Measurements from ENCODE around the gene TSPAN32. TPM values are rescaled to one million over a fixed set of nuclear protein-coding genes. Genes with fewer than 3 reads are reported as not detected.
"Not testable (repeated sequence)": the region's sequence is repeated elsewhere in the genome, so short reads cannot be mapped to it uniquely, and the experiment has no call there.

TSPAN32 gene
- total RNA-seq, 2 donors from 2014 or later, result 11.6 to 15.0 TPM

- intact Hi-C loops (cut with DNase I), result no loop called here
- DNase-seq, result no peak
- ATAC-seq, result no peak
Measured at GRCh38 chr11:2276280-2277007, 25.4 kb upstream of the TSPAN32 start.

- DNase-seq (no peak), ATAC-seq (no peak)
- intact Hi-C loops (cut with DNase I), result no loop called here
Measured at GRCh38 chr11:2277008-2277346, 24.8 kb upstream of the TSPAN32 start.

DNA sequence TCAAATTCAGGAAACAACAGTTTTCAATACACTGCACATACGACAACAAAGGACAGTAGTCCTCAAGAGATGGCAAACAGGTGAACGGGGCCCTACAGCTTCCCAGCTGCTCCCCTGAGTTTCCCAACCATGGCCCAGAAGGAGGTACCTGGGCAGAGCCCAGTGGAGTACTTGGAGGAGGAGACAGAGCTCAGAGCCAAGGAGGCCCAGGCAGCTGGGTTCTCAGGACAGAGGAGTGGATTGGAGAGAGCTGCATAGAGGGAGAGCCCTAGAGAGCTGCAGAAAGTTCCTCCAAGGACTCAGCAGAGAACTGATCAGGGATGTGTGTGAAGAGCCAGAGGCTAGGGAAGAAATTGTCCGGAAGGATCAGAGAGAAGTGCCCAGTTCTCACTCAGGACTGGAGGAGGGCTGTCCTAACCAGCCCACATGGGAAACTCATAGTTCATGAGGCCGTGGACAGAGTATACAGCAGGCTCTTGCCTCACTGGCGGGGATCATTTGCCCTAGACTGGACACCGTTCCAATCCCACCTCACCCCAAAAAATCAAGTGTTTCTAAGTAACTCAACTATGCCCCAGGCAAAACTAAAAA, 23.8 kb upstream of the TSPAN32 start:
- intact Hi-C loops (cut with DNase I), result no loop called here
- no peak for DNase-seq

DNA sequence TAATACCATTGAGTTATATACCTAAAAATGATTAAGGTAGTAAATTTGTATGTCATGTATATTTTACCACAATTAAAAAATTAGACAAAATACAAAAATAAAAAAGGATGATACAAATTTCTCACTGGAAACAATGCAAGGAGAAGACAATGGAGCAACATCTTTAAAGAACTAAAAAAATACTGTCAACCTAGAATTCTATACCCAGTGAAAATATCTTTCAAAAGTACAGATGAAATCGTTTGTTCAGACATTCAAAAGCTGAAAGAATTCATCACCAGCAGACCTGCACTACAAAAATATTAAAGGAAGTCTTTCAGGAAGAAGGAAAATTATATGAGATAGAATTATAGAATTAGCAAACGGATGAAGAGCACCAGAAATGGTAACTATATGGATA, 21.6 kb upstream of the TSPAN32 start:
- ATAC-seq (no peak), DNase-seq (no peak)
- intact Hi-C loops (cut with DNase I), result no loop called here

More for the DNA sequence above, 23.8 kb upstream of the TSPAN32 start:
- ATAC-seq, result no peak

- ATAC-seq; DNase-seq; intact Hi-C loops (cut with DNase I): not testable (repeated sequence)
Measured at GRCh38 chr11:2286350-2286749, 15.5 kb upstream of the TSPAN32 start.

DNA sequence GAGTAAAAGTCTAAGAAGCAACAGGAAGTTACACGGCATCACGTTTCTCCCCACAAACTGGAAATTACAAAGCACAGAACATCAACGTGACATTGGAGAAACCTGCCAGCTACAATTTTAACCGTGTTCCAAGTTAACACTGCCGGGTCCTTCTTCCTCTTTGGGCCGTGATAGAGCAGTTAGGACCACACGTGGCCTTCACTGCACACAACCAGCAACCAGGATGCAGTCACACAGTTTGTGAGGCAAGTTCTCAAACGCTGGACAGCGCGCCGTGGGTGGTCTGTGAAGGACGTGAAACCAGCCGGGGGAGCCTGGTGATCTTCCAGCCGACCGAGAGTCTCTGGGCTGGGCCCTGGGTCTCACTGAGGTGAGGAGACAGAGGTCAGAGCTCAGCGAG, 14.7 kb upstream of the TSPAN32 start:
- intact Hi-C loops (cut with DNase I), result no loop called here
- ATAC-seq (no peak), DNase-seq (no peak)

- intact Hi-C loops (cut with DNase I), result no loop called here
- ATAC-seq (peak in 1 of 2 donors; percentile 79), DNase-seq (no peak)
Measured at GRCh38 chr11:2289350-2289749, 12.5 kb upstream of the TSPAN32 start.

GRCh38 chr11:2289859-2290258, 12.0 kb upstream of the TSPAN32 start:
- DNase-seq, result no peak
- intact Hi-C loops (cut with DNase I), result no loop called here
- ATAC-seq, result peak in 1 of 2 donors; percentile 40

DNA sequence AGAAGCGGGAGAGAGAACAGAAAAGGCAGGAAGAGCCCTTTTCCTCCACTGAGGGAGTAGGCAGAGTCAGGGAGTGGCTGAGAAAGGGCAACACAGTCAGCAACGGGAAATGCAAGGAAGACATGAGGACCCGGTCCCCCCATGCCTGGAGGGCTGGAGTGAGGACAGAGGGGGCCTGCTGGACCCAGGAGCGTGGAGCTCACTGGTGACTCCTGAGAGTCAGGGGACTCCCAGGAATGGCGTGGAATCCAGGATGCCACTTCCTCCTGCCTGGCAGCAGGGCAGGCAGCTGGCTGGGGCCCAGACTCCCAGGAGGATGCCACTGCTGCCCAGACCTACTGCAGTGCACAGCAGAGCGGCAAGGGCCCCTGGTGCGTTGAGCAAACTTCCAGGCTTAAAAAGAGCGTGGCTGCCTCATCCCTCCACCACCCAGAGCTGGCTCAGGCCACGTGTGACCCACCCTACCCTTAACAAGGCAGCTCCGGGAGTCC, 11.4 kb upstream of the TSPAN32 start:
- no peak for DNase-seq
- peak in 1 of 2 donors; percentile 36 for ATAC-seq
- intact Hi-C loops (cut with DNase I), result no loop called here

DNA sequence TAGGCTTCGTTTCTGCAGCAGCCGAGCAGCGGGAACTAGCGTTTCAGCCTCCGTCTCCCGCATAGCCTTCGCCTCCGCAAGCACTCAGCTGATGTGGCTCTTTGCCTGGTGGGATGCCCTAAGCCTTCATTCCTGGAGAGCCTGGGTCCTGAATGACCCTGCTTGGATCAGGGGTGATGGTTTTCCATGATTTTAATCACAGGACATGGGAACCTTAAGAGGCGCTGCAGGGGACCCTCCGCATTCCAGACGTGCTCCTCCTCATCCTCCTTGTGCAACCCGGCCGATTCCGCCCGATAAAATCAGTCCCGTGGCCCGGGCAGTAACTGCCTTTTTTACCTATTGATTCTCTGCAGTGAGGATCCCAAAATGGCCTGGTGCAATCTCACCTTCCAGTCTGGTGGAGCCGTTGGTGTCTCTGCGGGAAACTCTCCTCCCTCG, 8.3 kb upstream of the TSPAN32 start:
- ATAC-seq (no peak), DNase-seq (no peak)
- intact Hi-C loops (cut with DNase I), result no loop called here

- DNase-seq (no peak), ATAC-seq (no peak)
- intact Hi-C loops (cut with DNase I), result no loop called here
Measured at GRCh38 chr11:2293984-2294925, 7.6 kb upstream of the TSPAN32 start.

GRCh38 chr11:2294926-2295290, 6.9 kb upstream of the TSPAN32 start:
- intact Hi-C loops (cut with DNase I), result loop anchor here in 1 of 2 donors (5.0 kb wide), 1 partner anchor 93 kb away; no protein-coding TSS in a partner anchor
- no peak for ATAC-seq
- no peak for DNase-seq

DNA sequence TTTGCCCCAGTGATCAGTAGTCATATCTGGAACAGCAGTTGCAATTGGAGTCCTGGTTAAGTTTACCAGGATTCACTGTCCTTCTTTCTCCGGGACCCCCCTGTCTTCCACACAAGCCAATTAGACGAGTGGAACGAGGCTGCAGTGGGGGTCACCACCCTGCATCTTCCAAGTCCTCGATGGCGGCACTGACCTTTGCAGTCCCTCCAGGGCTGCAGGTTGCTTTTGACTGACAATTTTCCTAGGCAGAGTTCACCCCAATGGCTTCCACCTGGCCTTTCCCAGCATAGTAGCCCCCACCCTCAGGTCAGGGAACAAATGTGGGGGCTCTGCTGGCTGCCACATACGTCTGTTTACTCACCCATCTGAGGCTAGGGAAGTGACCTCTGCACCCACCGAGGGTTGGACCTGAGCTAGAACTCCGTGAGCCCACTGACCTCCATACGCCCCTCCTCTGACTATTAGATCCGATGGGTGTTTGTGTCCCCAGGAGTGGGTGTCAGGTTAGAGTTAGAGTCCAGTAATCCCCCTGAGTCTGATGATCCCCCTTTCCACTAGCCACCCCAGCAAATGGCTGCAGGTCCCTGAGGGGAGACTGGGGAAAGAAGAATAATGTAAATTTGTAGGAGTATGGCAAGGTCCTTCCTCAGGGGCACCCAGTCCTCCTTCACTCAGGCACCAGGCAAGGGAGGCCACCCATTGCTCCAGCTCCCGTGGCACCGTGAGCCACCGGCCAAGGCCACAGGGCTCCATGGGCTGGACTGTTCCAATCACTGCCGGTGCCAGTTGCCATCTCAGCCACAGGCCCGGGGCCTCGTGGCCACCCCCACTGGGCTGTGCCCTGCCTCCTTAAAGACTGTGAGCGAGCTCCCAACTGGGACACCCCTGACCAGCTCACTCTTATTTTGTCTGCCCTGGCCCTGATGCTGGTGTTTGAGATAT, 5.6 kb upstream of the TSPAN32 start:
- no peak for ATAC-seq
- intact Hi-C loops (cut with DNase I), result loop anchor here in 1 of 2 donors (5.0 kb wide), 1 partner anchor 94 kb away; no protein-coding TSS in a partner anchor
- DNase-seq, result no peak

DNA sequence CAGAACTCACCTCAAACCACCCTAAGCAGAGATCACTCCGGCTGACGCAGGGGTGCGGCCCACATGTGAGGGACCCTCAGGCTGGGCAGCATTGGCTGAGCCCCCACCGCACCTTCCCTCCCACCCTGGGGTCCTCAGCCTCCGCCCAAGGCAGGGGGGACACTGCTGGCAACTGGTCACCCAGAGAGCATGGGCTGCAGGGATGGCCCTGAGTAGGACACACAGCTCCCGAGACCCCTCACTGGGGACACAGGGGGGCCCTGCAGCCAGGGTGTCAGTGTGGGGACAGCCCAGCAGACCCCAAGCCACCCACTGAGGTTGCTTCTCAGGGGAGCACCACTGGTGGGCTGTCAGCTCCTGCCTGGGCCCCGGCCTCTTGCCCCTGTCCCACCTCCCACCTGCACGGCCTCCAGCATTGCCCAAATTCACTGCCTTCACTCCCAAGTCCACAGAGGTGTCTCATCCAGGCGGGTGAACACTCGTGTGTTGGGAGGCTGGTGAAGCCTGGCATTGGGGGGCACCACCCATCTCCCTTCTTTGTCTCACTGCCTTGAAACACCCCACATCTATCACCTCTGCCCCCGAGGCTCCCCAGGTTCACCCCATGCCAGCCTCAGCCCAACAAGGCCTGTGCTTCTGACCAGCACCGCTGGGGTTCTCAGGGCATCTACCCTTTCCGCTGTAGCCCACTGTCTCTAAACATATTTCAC, 4.7 kb upstream of the TSPAN32 start:
- intact Hi-C loops (cut with DNase I), result loop anchor here in 1 of 2 donors (5.0 kb wide), 1 partner anchor 95 kb away; no protein-coding TSS in a partner anchor
- no peak for DNase-seq
- ATAC-seq, result no peak

GRCh38 chr11:2297623-2298030, 4.2 kb upstream of the TSPAN32 start:
- DNase-seq (no peak), ATAC-seq (no peak)
- intact Hi-C loops (cut with DNase I), result loop anchor here in 1 of 2 donors (5.0 kb wide), 1 partner anchor 95 kb away; no protein-coding TSS in a partner anchor

GRCh38 chr11:2298131-2298794, 3.5 kb upstream of the TSPAN32 start:
- ATAC-seq (no peak), DNase-seq (no peak)
- intact Hi-C loops (cut with DNase I), result loop anchor here in 1 of 2 donors (5.0 kb wide), 1 partner anchor 96 kb away; no protein-coding TSS in a partner anchor

All from left cardiac atrium (tissue), 4 donors.